OCI-LY1 (cell line): Measurements from ENCODE around the gene SPPL2B.

Experiments used
- H2AFZ ChIP-seq: fragments of 200-600 bp; sonication (generic), shearing (Covaris generic); 2 replicates; pipeline ENCODE4 v1.6.0; 2014; ENCODE audit warnings: antibody characterized with exemption, mild to moderate bottlenecking, low read length
- H3F3A ChIP-seq: fragments of 200-600 bp; sonication (generic), shearing (Covaris generic); 2 replicates; pipeline ENCODE4 v1.6.0; 2014; ENCODE audit warnings: mild to moderate bottlenecking, antibody characterized with exemption, low read length, moderate library complexity; ENCODE audit not compliant: insufficient read depth
- H3K27ac ChIP-seq: fragments of 200-600 bp; sonication (generic); 2 replicates; pipeline ENCODE4 v1.5.1; 2014; ENCODE audit warnings: low read length, mixed run types, mild to moderate bottlenecking, low read depth; ENCODE audit not compliant: poor library complexity, severe bottlenecking
- H3K27me3 ChIP-seq: fragments of 200-600 bp; sonication (generic); 2 replicates; pipeline ENCODE4 v1.6.0; 2014; ENCODE audit warnings: antibody characterized with exemption, mild to moderate bottlenecking, low read length, moderate library complexity; ENCODE audit not compliant: insufficient read depth
- H3K36me3 ChIP-seq: fragments of 200-600 bp; sonication (generic); 2 replicates; pipeline ENCODE4 v1.6.1; 2014; ENCODE audit warnings: mild to moderate bottlenecking, antibody characterized with exemption, low read length, moderate library complexity, mixed read lengths; ENCODE audit not compliant: insufficient read depth
- H3K4me1 ChIP-seq: fragments of 200-600 bp; sonication (generic); 2 replicates; pipeline ENCODE4 v1.5.1; 2014; ENCODE audit warnings: mild to moderate bottlenecking, low read length, moderate library complexity; ENCODE audit not compliant: insufficient read depth, severe bottlenecking
- H3K4me2 ChIP-seq: fragments of 200-600 bp; sonication (generic), shearing (Covaris generic); 2 replicates; pipeline ENCODE4 v1.6.1; 2014; ENCODE audit warnings: low read length
- H3K4me3 ChIP-seq: fragments of 200-600 bp; sonication (generic); 2 replicates; pipeline ENCODE4 v1.5.1; 2014; ENCODE audit warnings: low read length, low read depth, mild to moderate bottlenecking, mixed read lengths; ENCODE audit not compliant: poor library complexity, severe bottlenecking
- H3K79me2 ChIP-seq: fragments of 200-600 bp; shearing (Covaris generic); 2 replicates; pipeline ENCODE4 v1.6.1; 2016; ENCODE audit warnings: mixed run types, low read length, mixed read lengths; ENCODE audit not compliant: insufficient read depth
- H3K9ac ChIP-seq: fragments of 200-600 bp; sonication (generic), shearing (Covaris generic); 2 replicates; pipeline ENCODE4 v1.6.1; 2014; ENCODE audit warnings: mild to moderate bottlenecking, low read length, mixed read lengths
- H3K9me2 ChIP-seq: fragments of 200-600 bp; sonication (generic), shearing (Covaris generic); 2 replicates; pipeline ENCODE4 v1.6.1; 2014; ENCODE audit warnings: low read depth, mild to moderate bottlenecking, low read length, mixed read lengths
- H3K9me3 ChIP-seq: fragments of 200-600 bp; shearing (Covaris generic); 2 replicates; pipeline ENCODE4 v1.6.1; 2014; ENCODE audit warnings: low read length, mixed read lengths
- H4K20me1 ChIP-seq: fragments of 200-600 bp; sonication (generic), shearing (Covaris generic); 2 replicates; pipeline ENCODE4 v1.6.0; 2016; ENCODE audit warnings: mild to moderate bottlenecking, low read length; ENCODE audit not compliant: insufficient read depth
- EZH2 ChIP-seq: fragments of 200-600 bp; sonication (generic), shearing (Covaris generic); IDR thresholded peaks from 2 replicates; pipeline ENCODE4 v1.8.0; 2017; ENCODE audit warnings: borderline replicate concordance, mixed run types, mild to moderate bottlenecking, antibody characterized with exemption, low read length, moderate library complexity, mixed read lengths
- TF ChIP-seq, protein P1 (sequence below): fragments of 200-600 bp; sonication (generic), shearing (Covaris generic); IDR thresholded peaks from 2 replicates; pipeline ENCODE4 v1.5.1; 2017; ENCODE audit warnings: mild to moderate bottlenecking, antibody characterized with exemption, low read length, moderate library complexity, mixed read lengths

SPPL2B gene

DNA sequence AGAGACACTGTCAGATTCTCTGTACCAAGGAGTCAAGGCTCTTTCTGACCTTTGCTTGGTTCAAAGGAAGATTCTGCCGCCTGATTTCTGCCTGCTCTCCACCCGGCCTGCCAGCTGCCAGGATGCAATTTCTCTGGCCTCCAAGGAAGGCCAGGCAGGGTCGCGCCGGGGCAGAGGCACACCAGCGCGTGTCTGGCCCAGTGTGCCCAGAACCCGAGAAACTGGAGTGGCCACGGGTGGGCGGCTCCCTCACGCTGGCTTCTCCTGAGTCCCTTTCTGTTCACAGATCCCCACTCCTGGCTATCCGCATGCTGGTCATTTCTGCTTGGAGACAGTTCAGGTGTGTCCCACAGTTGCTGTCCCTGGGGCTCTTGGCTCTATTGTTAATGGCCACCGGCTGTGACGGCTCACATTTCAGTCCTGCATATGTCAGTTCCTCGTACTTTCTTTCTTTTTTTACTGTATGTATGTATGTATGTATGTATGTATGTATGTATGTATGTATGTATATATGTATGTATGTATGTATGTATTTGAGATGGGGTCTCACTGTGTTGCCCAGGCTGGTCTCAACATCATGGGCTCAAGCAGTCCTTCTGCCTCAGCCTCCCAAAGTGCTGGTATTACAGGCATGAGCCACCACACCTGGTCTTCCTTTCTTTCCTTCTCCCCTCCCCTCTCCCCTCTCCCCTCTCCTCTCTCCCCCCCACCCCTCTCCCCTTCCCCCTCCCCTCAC is 48.5 kb downstream of the SPPL2B start:
- Histone ChIP-seq H3K27ac (no peak overlapping the region), H3K36me3 (no peaks in the 10 kb centered on the region), H3K79me2 (no peaks in the 10 kb centered on the region), H3K4me1 (no peaks in the 10 kb centered on the region), H3K4me2 (no peak overlapping the region), H3K27me3 (no peaks in the 10 kb centered on the region; the same call in 1 of the 2 replicates), H2AFZ (no peak overlapping the region), H4K20me1 (no peaks in the 10 kb centered on the region), H3K9me2 (no peaks in the 10 kb centered on the region), H3F3A (no peaks in the 10 kb centered on the region), H3K9ac (no peak overlapping the region), H3K4me3 (no peak overlapping the region), H3K9me3 (no peaks in the 10 kb centered on the region)
- TF ChIP-seq EZH2: no peak
- TF ChIP-seq, protein P1, sequence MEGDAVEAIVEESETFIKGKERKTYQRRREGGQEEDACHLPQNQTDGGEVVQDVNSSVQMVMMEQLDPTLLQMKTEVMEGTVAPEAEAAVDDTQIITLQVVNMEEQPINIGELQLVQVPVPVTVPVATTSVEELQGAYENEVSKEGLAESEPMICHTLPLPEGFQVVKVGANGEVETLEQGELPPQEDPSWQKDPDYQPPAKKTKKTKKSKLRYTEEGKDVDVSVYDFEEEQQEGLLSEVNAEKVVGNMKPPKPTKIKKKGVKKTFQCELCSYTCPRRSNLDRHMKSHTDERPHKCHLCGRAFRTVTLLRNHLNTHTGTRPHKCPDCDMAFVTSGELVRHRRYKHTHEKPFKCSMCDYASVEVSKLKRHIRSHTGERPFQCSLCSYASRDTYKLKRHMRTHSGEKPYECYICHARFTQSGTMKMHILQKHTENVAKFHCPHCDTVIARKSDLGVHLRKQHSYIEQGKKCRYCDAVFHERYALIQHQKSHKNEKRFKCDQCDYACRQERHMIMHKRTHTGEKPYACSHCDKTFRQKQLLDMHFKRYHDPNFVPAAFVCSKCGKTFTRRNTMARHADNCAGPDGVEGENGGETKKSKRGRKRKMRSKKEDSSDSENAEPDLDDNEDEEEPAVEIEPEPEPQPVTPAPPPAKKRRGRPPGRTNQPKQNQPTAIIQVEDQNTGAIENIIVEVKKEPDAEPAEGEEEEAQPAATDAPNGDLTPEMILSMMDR: no peak

DNA sequence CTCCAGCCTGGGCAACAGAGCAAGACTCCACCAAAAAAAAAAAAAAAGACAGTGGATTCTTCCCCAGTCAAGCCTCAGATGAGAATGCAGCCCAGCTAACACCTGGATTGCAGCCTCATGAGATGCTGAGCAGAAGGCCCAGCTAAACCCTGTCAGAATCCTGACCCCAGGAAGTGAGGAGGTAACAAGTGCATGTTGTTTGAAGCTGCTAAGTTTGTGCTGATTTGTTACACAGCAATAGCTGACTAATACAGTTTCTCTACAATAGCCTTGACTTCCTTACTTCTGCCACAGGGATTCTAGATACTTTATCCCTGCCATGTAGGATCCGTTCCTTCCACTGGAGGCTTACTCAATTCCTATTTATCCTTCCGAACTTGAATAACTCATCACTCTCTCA is 52.1 kb downstream of the SPPL2B start:
- Histone ChIP-seq H3F3A (no peaks in the 10 kb centered on the region), H3K4me2 (no peak overlapping the region), H3K9me3 (no peaks in the 10 kb centered on the region), H3K27ac (no peak overlapping the region), H3K4me3 (no peak overlapping the region), H3K4me1 (no peaks in the 10 kb centered on the region), H3K79me2 (no peaks in the 10 kb centered on the region), H3K36me3 (no peaks in the 10 kb centered on the region), H3K9ac (no peak overlapping the region), H2AFZ (no peak overlapping the region), H3K27me3 (peaks cover 4% of the 10 kb centered on the region; the same call in 1 of the 2 replicates), H4K20me1 (no peaks in the 10 kb centered on the region), H3K9me2 (no peaks in the 10 kb centered on the region)
- no peak for TF ChIP-seq EZH2
- TF ChIP-seq, protein P1: no peak

DNA sequence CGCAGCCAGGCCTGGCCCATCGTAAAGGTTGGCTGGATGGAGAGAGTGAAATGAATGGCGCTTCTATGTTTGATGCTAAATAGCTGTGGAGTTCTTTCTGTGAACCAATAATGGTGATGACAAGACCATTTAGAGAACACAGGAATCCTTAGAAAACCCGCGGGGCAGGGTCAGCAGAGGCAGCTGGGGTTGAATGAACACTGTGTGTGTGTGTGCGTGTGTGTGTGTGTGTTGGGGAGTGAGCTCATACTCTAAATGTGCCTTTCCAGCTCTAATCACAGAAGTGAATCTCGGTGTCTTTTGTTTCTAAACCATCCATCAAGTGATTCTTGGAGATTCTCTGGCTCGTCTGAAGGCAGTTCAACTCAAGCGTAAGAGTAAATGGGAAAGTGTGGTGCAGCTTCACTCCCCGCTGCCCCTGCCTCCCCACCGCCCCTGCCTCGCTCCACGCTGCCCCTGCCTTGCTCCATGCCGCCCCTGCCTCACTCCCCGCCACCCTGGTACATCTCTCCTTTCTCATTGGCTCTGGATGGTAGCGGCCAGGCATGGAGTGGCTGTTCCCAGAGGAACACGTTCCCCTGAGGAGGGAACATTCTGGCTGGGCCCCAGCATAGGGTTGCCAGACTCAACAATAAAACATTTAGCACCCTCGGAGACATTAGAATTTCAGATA is 52.8 kb downstream of the SPPL2B start:
- H3K27ac ChIP-seq: no peak overlapping the region
- H3K9ac ChIP-seq: no peak overlapping the region
- H3K4me2 ChIP-seq: no peak overlapping the region
- H3F3A ChIP-seq: no peaks in the 10 kb centered on the region
- H3K4me1 ChIP-seq: no peaks in the 10 kb centered on the region
- TF ChIP-seq EZH2: no peak
- TF ChIP-seq, protein P1: no peak
- H3K9me3 ChIP-seq: no peaks in the 10 kb centered on the region
- H4K20me1 ChIP-seq: no peaks in the 10 kb centered on the region
- no peaks in the 10 kb centered on the region for H3K79me2 ChIP-seq
- no peaks in the 10 kb centered on the region for H3K9me2 ChIP-seq
- H3K27me3 ChIP-seq: peaks cover 4% of the 10 kb centered on the region; the same call in 1 of the 2 replicates
- H3K4me3 ChIP-seq: no peak overlapping the region
- no peak overlapping the region for H2AFZ ChIP-seq
- H3K36me3 ChIP-seq: no peaks in the 10 kb centered on the region
